ENCODE data around the gene CPZ. TPM values are rescaled to one million over a fixed set of nuclear protein-coding genes. Genes with fewer than 3 reads are reported as not detected.
"Not testable (repeated sequence)": the region's sequence is repeated elsewhere in the genome, so short reads cannot be mapped to it uniquely, and the experiment has no call there.

Gene CPZ
- total RNA-seq, 2 experiments from 2014 or later = not detected

DNA sequence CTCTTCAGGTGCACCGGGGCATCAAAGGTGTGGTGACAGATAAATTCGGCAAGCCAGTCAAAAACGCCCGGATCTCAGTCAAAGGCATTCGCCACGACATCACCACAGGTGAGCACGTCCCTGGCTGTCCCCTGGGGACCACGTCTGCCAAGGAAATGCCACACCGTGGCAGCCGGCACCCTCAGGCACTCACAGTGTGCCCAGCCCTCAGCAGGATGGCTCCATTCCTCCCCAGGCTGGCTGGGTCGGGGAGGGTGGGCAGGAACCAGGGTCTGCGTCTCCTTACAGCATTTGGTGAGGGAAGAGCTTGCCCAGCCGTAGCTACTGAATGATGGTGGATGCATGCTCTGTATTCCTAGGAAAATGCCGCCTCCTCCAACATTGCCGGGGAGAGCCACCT, 25.9 kb downstream of the CPZ start:
- no peak for DNase-seq
- Mint-ChIP-seq H3K9me3 (ENCODE audit: low read depth) (no peaks in the 10 kb centered on the region), H3K27ac (no peak overlapping the region), H3K27me3 (no peaks in the 10 kb centered on the region), H3K4me3 (no peak overlapping the region), H3K4me1 (no peaks in the 10 kb centered on the region), H3K36me3 (ENCODE audit: low read depth) (no peaks in the 10 kb centered on the region)
- intact Hi-C loops (cut with DNase I, micrococcal nuclease) = no loop called here
- CTCF ChIA-PET = interaction anchor here (0.7 kb wide), 1 partner anchor 106 kb away, joined by 3 read pairs; no protein-coding TSS in a partner anchor
- POLR2A ChIA-PET = no interaction called here
- no peak for ATAC-seq

DNA sequence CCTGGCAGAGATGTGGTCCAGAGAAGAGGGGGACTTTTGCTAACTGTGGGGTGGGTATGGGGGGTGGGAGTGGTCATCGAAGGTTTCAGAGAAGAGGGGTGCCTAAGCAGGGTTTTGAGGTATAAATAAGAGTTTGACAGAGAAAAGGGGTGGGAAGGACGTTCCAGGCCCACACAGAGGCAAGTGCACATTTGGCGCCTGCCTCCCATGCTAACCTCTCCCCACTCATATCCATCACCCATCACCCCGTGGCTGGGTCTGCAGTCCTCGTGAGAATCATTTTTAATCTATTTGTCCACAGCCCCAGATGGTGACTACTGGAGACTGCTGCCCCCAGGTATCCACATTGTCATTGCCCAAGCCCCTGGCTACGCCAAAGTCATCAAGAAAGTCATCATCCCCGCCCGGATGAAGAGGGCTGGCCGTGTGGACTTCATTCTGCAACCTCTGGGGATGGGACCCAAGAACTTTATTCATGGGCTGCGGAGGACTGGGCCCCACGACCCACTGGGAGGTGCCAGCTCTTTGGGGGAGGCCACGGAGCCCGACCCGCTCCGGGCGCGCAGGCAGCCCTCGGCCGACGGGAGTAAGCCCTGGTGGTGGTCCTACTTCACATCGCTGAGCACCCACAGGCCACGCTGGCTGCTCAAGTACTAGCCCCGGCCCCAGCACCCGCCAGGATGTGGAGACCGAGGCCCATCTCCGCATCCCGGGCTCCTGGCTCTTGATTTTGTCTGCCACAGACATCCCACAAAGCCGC, 26.6 kb downstream of the CPZ start:
- Mint-ChIP-seq H3K9me3 (ENCODE audit: low read depth) (no peaks in the 10 kb centered on the region), H3K4me1 (no peaks in the 10 kb centered on the region), H3K36me3 (ENCODE audit: low read depth) (no peaks in the 10 kb centered on the region), H3K27me3 (no peaks in the 10 kb centered on the region), H3K4me3 (no peak overlapping the region), H3K27ac (no peak overlapping the region)
- POLR2A ChIA-PET = no interaction called here
- intact Hi-C loops (cut with DNase I, micrococcal nuclease) = no loop called here
- ATAC-seq = no peak
- no peak for DNase-seq
- CTCF ChIA-PET = interaction anchor here (1.1 kb wide), 1 partner anchor 12 kb away, joined by 4 read pairs; no protein-coding TSS in a partner anchor

DNA sequence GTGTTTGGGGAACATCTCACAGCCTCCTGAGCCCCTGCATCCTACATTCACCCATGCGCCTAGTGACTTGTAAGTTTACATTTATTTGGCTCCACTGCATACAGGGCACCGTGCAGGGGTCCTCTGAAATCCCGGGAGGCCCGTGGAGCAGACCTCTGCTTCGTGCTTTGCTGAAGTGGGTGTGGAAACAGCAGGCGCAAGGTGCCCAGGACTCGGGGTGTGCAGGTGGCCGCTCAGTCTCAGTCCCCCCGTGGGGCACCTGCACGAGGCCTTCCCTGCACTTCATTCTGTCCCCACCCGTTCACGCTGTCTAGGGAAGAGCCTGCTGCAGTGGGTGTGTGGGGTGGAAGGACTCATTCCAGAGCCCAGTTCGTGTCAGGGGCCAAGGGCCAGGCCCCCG, 28.6 kb downstream of the CPZ start:
- H3K4me1 Mint-ChIP-seq; POLR2A ChIA-PET; CTCF ChIA-PET; intact Hi-C loops (cut with DNase I, micrococcal nuclease); H3K4me3 Mint-ChIP-seq; DNase-seq; H3K9me3 Mint-ChIP-seq (ENCODE audit: low read depth); H3K27me3 Mint-ChIP-seq; H3K36me3 Mint-ChIP-seq (ENCODE audit: low read depth); H3K27ac Mint-ChIP-seq; ATAC-seq: not testable (repeated sequence)

DNA sequence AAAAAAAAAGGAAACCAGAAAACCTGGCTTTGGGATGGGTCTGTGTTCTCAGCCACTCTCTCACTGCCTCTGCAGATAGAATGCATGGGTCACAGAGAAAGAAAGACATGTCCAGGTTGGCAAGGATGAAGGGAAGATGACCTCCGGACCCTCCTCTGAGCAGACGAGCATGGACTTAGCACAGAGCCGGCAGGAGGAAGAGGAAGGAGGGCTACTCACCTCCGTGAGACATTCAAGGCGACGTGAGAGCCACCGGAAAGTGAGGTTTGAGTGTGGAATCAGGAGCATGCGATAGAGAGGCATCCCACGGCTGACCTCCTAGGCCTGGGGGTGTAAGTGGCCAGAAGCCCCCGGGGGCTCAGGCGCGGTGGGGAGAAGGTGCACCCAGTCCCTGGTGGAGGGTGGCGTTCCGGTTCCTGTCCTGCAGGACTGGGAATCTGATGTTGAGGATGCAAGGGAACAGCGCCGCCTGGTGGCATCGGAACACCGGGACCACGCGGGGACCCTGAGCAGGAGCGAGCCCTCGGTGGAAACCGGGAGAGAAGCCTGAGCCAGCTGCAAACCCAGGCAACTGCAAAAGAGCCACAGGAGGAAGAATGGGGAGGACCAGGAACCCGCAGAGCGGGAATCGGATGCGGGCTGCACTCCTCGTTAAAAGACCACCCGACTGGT, 32.2 kb downstream of the CPZ start:
- H3K27me3 Mint-ChIP-seq; DNase-seq; H3K4me1 Mint-ChIP-seq; H3K27ac Mint-ChIP-seq; H3K36me3 Mint-ChIP-seq (ENCODE audit: low read depth); POLR2A ChIA-PET; H3K9me3 Mint-ChIP-seq (ENCODE audit: low read depth); intact Hi-C loops (cut with DNase I, micrococcal nuclease); CTCF ChIA-PET; H3K4me3 Mint-ChIP-seq: not testable (repeated sequence)
- peak; percentile 26 for ATAC-seq

DNA sequence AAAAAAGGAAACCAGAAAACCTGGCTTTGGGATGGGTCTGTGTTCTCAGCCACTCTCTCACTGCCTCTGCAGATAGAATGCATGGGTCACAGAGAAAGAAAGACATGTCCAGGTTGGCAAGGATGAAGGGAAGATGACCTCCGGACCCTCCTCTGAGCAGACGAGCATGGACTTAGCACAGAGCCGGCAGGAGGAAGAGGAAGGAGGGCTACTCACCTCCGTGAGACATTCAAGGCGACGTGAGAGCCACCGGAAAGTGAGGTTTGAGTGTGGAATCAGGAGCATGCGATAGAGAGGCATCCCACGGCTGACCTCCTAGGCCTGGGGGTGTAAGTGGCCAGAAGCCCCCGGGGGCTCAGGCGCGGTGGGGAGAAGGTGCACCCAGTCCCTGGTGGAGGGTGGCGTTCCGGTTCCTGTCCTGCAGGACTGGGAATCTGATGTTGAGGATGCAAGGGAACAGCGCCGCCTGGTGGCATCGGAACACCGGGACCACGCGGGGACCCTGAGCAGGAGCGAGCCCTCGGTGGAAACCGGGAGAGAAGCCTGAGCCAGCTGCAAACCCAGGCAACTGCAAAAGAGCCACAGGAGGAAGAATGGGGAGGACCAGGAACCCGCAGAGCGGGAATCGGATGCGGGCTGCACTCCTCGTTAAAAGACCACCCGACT, 37.8 kb downstream of the CPZ start:
- POLR2A ChIA-PET; H3K27me3 Mint-ChIP-seq; H3K27ac Mint-ChIP-seq; H3K4me1 Mint-ChIP-seq; intact Hi-C loops (cut with DNase I, micrococcal nuclease); H3K4me3 Mint-ChIP-seq; CTCF ChIA-PET; DNase-seq; H3K36me3 Mint-ChIP-seq (ENCODE audit: low read depth); H3K9me3 Mint-ChIP-seq (ENCODE audit: low read depth): not testable (repeated sequence)
- ATAC-seq = peak; percentile 47

DNA sequence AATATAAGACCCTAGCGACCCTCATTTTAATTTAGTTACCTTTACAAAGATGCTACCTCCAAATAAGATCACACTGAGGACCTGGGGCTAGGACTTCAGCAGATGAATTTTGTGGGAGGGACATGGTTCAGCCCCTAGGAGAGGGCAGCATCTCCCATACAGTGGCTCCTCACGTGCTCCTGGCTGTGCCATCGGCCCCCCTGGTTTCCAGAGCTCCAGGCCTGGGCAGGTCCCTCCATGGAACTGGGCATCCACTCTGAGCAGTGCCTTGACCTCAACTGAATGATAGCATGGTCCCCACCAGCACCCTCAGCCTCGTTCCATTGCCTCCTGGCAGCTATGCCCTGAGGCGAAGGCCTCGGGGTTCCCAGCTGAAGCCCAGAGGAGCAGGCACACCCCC, 39.3 kb downstream of the CPZ start:
- H3K27me3 Mint-ChIP-seq; H3K9me3 Mint-ChIP-seq (ENCODE audit: low read depth); intact Hi-C loops (cut with DNase I, micrococcal nuclease); H3K27ac Mint-ChIP-seq; CTCF ChIA-PET; H3K36me3 Mint-ChIP-seq (ENCODE audit: low read depth); H3K4me1 Mint-ChIP-seq; ATAC-seq; DNase-seq; POLR2A ChIA-PET; H3K4me3 Mint-ChIP-seq: not testable (repeated sequence)

DNA sequence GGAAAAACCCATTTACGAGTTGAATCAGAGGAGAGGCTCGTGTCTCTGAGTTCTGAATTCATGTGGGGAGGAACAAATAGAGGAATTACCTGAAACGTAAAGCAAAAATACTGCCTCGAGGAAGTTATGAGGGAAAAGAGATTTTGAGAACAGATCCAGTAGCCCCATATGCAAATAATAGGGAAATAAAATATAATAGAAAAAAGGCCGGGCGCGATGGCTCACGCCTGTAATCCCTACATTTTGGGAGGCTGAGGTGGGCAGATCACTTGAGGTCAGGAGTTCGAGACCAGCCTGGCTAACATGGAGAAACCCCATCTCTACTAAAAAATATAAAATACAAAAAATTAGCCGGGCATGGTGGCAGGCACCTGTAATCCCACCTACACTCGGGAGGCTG, 42.2 kb downstream of the CPZ start:
- H3K27me3 Mint-ChIP-seq; CTCF ChIA-PET; ATAC-seq; H3K27ac Mint-ChIP-seq; H3K4me1 Mint-ChIP-seq; H3K36me3 Mint-ChIP-seq (ENCODE audit: low read depth); intact Hi-C loops (cut with DNase I, micrococcal nuclease); DNase-seq; H3K9me3 Mint-ChIP-seq (ENCODE audit: low read depth); H3K4me3 Mint-ChIP-seq; POLR2A ChIA-PET: not testable (repeated sequence)

DNA sequence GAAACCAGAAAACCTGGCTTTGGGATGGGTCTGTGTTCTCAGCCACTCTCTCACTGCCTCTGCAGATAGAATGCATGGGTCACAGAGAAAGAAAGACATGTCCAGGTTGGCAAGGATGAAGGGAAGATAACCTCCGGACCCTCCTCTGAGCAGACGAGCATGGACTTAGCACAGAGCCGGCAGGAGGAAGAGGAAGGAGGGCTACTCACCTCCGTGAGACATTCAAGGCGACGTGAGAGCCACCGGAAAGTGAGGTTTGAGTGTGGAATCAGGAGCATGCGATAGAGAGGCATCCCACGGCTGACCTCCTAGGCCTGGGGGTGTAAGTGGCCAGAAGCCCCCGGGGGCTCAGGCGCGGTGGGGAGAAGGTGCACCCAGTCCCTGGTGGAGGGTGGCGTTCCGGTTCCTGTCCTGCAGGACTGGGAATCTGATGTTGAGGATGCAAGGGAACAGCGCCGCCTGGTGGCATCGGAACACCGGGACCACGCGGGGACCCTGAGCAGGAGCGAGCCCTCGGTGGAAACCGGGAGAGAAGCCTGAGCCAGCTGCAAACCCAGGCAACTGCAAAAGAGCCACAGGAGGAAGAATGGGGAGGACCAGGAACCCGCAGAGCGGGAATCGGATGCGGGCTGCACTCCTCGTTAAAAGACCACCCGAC, 43.5 kb downstream of the CPZ start:
- H3K27me3 Mint-ChIP-seq, POLR2A ChIA-PET: not testable (repeated sequence)

DNA sequence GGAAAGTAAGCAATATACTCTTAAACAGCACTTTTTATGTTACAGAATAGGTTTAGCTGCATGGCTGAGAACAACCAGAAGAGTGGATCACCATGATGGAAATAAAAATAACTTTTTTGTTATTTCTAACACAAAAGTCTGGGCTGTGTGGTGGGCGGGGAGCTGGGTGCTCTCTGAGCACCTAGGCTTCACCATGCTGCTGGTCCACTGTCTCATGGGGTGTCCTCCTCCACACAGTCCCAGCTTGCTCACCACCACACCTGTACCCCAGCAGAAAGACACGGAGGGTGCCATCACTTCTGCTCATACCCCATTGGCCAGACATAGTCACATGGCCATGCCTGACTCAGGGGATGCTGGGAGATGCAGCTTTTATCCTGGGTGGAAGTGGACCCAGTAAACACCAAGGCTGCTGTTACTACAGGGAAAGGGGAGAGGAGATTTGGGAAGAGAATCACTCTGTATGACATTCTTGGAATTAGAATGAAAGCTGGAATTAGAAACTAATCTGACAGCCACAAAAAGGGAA, 45.0 kb downstream of the CPZ start:
- H3K9me3 Mint-ChIP-seq (ENCODE audit: low read depth) = no peaks in the 10 kb centered on the region
- ChIA-PET POLR2A (no interaction called here), CTCF (no interaction called here)
- no peak for ATAC-seq
- H3K27ac Mint-ChIP-seq = no peak overlapping the region
- no peaks in the 10 kb centered on the region for H3K27me3 Mint-ChIP-seq
- H3K4me3 Mint-ChIP-seq = no peak overlapping the region
- H3K4me1 Mint-ChIP-seq = no peaks in the 10 kb centered on the region
- no peaks in the 10 kb centered on the region for H3K36me3 Mint-ChIP-seq (ENCODE audit: low read depth)
- intact Hi-C loops (cut with DNase I, micrococcal nuclease) = no loop called here
- no peak for DNase-seq

More for the DNA sequence above, 43.5 kb downstream of the CPZ start:
- H3K36me3 Mint-ChIP-seq (ENCODE audit: low read depth); H3K27ac Mint-ChIP-seq; intact Hi-C loops (cut with DNase I, micrococcal nuclease); ATAC-seq; H3K9me3 Mint-ChIP-seq (ENCODE audit: low read depth); H3K4me3 Mint-ChIP-seq; DNase-seq; H3K4me1 Mint-ChIP-seq; CTCF ChIA-PET: not testable (repeated sequence)

DNA sequence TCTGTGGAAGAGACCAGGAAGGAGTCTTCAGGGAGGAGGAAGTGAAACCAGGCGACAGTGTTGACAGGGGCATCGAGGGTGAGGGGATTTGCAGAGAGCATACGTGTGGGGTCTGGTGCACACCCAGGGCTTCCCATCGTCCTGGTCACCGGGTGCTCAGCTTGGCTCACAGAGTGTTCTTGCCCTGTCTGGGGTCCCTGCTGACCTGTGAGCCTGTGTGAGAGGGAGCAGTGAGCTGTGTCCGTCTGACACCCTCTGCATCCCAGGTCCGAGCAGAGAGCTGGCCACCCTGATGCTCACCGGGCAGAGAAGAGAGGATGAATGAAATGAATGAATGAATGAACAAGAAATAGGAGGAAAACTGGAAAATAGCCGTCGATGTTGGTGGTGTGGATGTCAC, 46.5 kb downstream of the CPZ start:
- no peaks in the 10 kb centered on the region for H3K9me3 Mint-ChIP-seq (ENCODE audit: low read depth)
- H3K4me1 Mint-ChIP-seq = no peaks in the 10 kb centered on the region
- H3K27ac Mint-ChIP-seq = no peak overlapping the region
- H3K36me3 Mint-ChIP-seq (ENCODE audit: low read depth) = no peaks in the 10 kb centered on the region
- no peak overlapping the region for H3K4me3 Mint-ChIP-seq
- ATAC-seq (no peak), DNase-seq (no peak)
- intact Hi-C loops (cut with DNase I, micrococcal nuclease) = no loop called here
- no peaks in the 10 kb centered on the region for H3K27me3 Mint-ChIP-seq
- ChIA-PET CTCF (no interaction called here), POLR2A (no interaction called here)

DNA sequence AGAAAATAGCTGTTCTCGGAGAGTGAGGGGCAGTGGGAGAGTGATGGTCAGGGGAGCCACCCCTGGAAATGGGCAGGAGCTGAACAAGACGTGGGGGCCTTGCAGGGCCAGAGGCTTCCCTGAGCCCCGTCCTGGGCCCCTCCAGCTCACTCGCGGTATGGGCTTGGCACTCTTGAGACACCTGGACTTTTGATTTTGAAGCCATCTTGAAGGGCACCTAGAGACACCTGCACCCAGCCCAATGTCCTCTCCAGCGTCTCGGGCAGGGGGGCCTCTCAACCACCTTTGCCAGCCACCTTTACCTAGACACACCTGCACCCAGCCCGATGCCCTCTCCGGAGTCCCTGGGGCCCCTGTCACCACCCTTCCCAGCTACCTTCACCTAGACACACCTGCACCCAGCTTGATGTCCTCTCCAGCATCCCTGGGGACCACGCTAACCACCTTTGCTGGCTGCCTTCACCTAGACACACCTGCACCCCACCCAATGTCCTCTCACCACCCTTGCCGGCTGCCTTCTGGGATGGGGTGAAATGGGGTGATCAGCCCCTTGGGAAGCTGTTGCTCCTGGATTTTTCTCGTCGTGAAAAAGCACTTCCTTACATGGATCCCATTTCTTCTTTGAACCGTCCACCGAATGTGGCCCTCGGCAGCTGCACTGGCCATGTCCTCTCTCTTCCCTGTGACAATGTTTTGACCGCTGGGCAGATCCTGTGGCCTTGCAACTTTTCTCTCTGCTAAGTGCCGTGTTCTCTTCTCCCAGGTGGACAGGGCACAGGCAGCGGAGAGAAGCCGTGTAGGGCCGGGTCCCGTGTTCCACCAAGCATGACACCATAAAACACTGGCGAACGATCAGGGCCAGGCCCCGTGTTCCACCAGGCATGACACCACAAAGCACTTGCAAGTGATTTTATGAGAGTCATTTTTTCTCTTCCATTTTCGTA, 47.5 kb downstream of the CPZ start:
- H3K4me1 Mint-ChIP-seq = no peaks in the 10 kb centered on the region
- H3K27me3 Mint-ChIP-seq = no peaks in the 10 kb centered on the region
- DNase-seq (no peak), ATAC-seq (no peak)
- POLR2A ChIA-PET = no interaction called here
- CTCF ChIA-PET = no interaction called here
- no peak overlapping the region for H3K4me3 Mint-ChIP-seq
- no peak overlapping the region for H3K27ac Mint-ChIP-seq
- H3K36me3 Mint-ChIP-seq (ENCODE audit: low read depth) = no peaks in the 10 kb centered on the region
- intact Hi-C loops (cut with DNase I, micrococcal nuclease) = no loop called here
- H3K9me3 Mint-ChIP-seq (ENCODE audit: low read depth) = no peaks in the 10 kb centered on the region

Measured in activated CD4-positive, alpha-beta T cell treated with anti-CD3 and anti-CD28 coated beads for 36 hours (primary cell).